Fibroblast of lung (primary cell): Measurements from ENCODE around the gene LEFTY2. TPM values are rescaled to one million over a fixed set of nuclear protein-coding genes. Genes with fewer than 3 reads are reported as not detected.

Source experiments
- DNase-seq, 2 donors: peaks; one replicate each; pipeline versions ENCODE4 v3.0.0 to v3.0.0-alpha.2; 2010; ENCODE audit warnings: low read depth in 2 of 2
- H2AFZ ChIP-seq: 2 replicates; pipeline ENCODE4 v1.5.1; 2012; ENCODE audit warnings: low read length, control low read depth, inconsistent platforms
- H3K27ac ChIP-seq: 2 replicates; pipeline ENCODE4 v1.5.1; 2011; ENCODE audit warnings: low read length, control low read depth; ENCODE audit not compliant: insufficient read depth
- H3K27me3 ChIP-seq: 2 replicates; pipeline ENCODE4 v1.5.1; 2011; ENCODE audit warnings: mild to moderate bottlenecking, low read length; ENCODE audit not compliant: control insufficient read depth, insufficient read depth
- H3K36me3 ChIP-seq: 2 replicates; pipeline ENCODE4 v1.5.1; 2011; ENCODE audit warnings: low read length; ENCODE audit not compliant: control insufficient read depth, insufficient read depth
- H3K4me1 ChIP-seq: 2 replicates; pipeline ENCODE4 v1.5.1; 2011; ENCODE audit warnings: low read length; ENCODE audit not compliant: control insufficient read depth, insufficient read depth; ENCODE audit errors: extremely low read depth
- H3K4me2 ChIP-seq: 2 replicates; pipeline ENCODE4 v1.5.1; 2011; ENCODE audit warnings: low read length, control low read depth; ENCODE audit not compliant: insufficient read depth; ENCODE audit errors: extremely low read depth
- H3K4me3 ChIP-seq, 4 experiments: fragments of 200-600 bp in 1 of 4; sonication (generic) in 1 of 4; replicated peaks in 1 of 4; 2 replicates each; pipeline ENCODE4 v1.5.1; 2011 to 2016; ENCODE audit warnings: low read length in 4 of 4, low read depth in 3 of 4, mild to moderate bottlenecking in 3 of 4, control low read depth in 2 of 4, inconsistent platforms in 1 of 4, mixed read lengths in 1 of 4; ENCODE audit not compliant: insufficient read depth in 1 of 4; ENCODE audit errors: control extremely low read depth in 1 of 4
- H3K79me2 ChIP-seq: 2 replicates; pipeline ENCODE4 v1.5.1; 2012; ENCODE audit warnings: mild to moderate bottlenecking, low read length, inconsistent platforms; ENCODE audit not compliant: control insufficient read depth, insufficient read depth
- H3K9ac ChIP-seq: 2 replicates; pipeline ENCODE4 v1.5.1; 2011; ENCODE audit warnings: mild to moderate bottlenecking, low read length, control low read depth; ENCODE audit not compliant: insufficient read depth
- H3K9me3 ChIP-seq: 2 replicates; pipeline ENCODE4 v1.5.1; 2012; ENCODE audit warnings: low read depth, low read length; ENCODE audit not compliant: control insufficient read depth, insufficient read depth
- H4K20me1 ChIP-seq: 2 replicates; pipeline ENCODE4 v1.5.1; 2011; ENCODE audit warnings: low read length; ENCODE audit not compliant: control insufficient read depth, insufficient read depth; ENCODE audit errors: extremely low read depth
- CTCF ChIP-seq, 2 donors: IDR thresholded peaks in 1 of 2; conservative IDR thresholded peaks in 1 of 2; 1 replicate in 1 of 2; 2 replicates in 1 of 2; pipeline ENCODE4 v1.5.1; 2011 to 2012; ENCODE audit warnings: low read length in 2 of 2, control low read depth in 1 of 2, inconsistent platforms in 1 of 2, low read depth in 1 of 2, mild to moderate bottlenecking in 1 of 2
- EZH2 ChIP-seq: IDR thresholded peaks from 2 replicates; pipeline ENCODE4 v1.5.1; 2012; ENCODE audit warnings: low read length, control low read depth, mild to moderate bottlenecking; ENCODE audit errors: missing control alignments
- polyA plus RNA-seq, 2 donors: library from polyadenylated mRNA; depleted of rRNA in 1 of 2; stranded (reverse) in 1 of 2; unstranded in 1 of 2; fragments of >200 nt; gene quantifications; 2 replicates each; pipeline ENCODE4 v1.2.1, GENCODE V29; 2011 to 2012; ENCODE audit warnings: missing spikeins in 1 of 2
- total RNA-seq: library from RNA; depleted of rRNA; stranded (reverse); fragments of >200 nt; gene quantifications from 2 replicates; pipeline ENCODE4 v1.2.1, GENCODE V29; 2014

Gene LEFTY2
- total and polyA plus RNA-seq, 2 donors (not counting 1 experiment from before 2014, with no cell fraction given): not detected

DNA sequence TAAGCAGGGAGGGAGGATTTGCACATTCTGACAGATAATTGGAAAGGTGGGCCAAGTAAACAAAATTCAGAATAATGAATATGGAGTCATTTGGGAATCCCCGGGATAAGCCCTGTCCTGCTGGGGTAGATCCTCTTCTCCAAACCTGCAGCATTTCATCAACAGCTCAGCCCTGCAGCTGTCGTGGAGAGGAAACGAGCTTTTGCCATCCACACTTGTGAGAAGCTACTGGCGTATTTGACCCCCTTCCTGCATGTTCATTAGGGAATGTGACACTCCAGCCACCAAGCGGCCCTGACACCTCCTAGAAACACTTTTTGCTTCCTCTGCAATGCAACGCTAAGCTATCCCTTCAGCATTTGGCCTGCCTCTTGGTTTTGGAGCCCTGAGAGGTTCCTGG, 8.0 kb upstream of the LEFTY2 start:
- Histone ChIP-seq H3K4me2 (no peak overlapping the region), H3K9me3 (no peaks in the 10 kb centered on the region), H3K4me1 (no peaks in the 10 kb centered on the region), H2AFZ (no peak overlapping the region), H3K79me2 (no peaks in the 10 kb centered on the region), H3K36me3 (no peaks in the 10 kb centered on the region), H4K20me1 (no peaks in the 10 kb centered on the region), H3K27me3 (peaks cover 11% of the 10 kb centered on the region), H3K4me3 (no peak overlapping the region), H3K27ac (no peak overlapping the region), H3K9ac (no peak overlapping the region)
- TF ChIP-seq EZH2 (no peak), CTCF (conservative IDR thresholded peaks at IDR 0.05 in 1 of 2, IDR thresholded peaks at IDR 0.05 in 1 of 2; ENCODE audit: low read depth in 1 of 2, low read length in 2 of 2) (no peak)
- DNase-seq: no peak

GRCh38 chr1:225946803-225947202, 5.8 kb upstream of the LEFTY2 start:
- Histone ChIP-seq H3K36me3 (no peaks in the 10 kb centered on the region), H4K20me1 (no peaks in the 10 kb centered on the region), H3K27ac (no peak overlapping the region), H3K9me3 (no peaks in the 10 kb centered on the region), H3K4me1 (no peaks in the 10 kb centered on the region), H2AFZ (no peak overlapping the region), H3K79me2 (no peaks in the 10 kb centered on the region), H3K27me3 (peaks cover 11% of the 10 kb centered on the region), H3K4me2 (no peak overlapping the region), H3K4me3 (no peak overlapping the region), H3K9ac (no peak overlapping the region)
- TF ChIP-seq CTCF (conservative IDR thresholded peaks at IDR 0.05 in 1 of 2, IDR thresholded peaks at IDR 0.05 in 1 of 2; ENCODE audit: low read depth in 1 of 2, low read length in 2 of 2): no peak
- TF ChIP-seq EZH2: no peak
- no peak for DNase-seq

DNA sequence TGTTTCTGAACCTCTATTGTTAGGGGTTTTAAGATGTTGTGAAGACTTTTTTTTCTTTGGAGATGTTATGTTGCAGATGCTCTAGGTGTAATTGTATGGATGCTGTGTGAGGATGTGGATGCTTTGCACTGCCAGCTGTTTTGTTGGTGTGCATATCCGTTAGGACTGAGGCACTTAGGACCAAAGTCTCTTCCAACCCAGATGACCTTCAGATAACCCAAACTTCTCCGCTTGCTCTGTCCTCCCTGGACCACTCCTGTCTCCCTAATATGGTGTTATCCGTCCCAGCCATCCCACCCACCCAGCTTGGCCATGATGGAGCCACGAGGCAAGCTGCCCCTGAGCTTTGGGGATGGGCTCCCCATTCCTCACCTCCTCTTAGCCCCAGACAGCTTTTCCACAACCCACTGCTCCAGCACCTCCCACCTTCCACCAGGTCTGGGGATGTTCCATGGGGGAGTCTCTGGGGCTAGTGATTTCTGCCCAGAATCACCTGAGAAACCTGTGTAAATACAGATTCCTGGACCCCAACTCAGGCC, 5.1 kb upstream of the LEFTY2 start:
- H3K4me2 ChIP-seq: no peak overlapping the region
- no peak overlapping the region for H3K27ac ChIP-seq
- TF ChIP-seq CTCF (conservative IDR thresholded peaks at IDR 0.05 in 1 of 2, IDR thresholded peaks at IDR 0.05 in 1 of 2; ENCODE audit: low read depth in 1 of 2, low read length in 2 of 2): no peak
- no peak for TF ChIP-seq EZH2
- no peaks in the 10 kb centered on the region for H3K4me1 ChIP-seq
- H3K9me3 ChIP-seq: no peaks in the 10 kb centered on the region
- H4K20me1 ChIP-seq: no peaks in the 10 kb centered on the region
- H3K9ac ChIP-seq: no peak overlapping the region
- peaks cover 11% of the 10 kb centered on the region for H3K27me3 ChIP-seq
- no peak overlapping the region for H3K4me3 ChIP-seq
- no peaks in the 10 kb centered on the region for H3K36me3 ChIP-seq
- no peak for DNase-seq
- no peak overlapping the region for H2AFZ ChIP-seq
- no peaks in the 10 kb centered on the region for H3K79me2 ChIP-seq
